Measurements from ENCODE around the gene OR2V1.

The OR2V1 gene

DNA sequence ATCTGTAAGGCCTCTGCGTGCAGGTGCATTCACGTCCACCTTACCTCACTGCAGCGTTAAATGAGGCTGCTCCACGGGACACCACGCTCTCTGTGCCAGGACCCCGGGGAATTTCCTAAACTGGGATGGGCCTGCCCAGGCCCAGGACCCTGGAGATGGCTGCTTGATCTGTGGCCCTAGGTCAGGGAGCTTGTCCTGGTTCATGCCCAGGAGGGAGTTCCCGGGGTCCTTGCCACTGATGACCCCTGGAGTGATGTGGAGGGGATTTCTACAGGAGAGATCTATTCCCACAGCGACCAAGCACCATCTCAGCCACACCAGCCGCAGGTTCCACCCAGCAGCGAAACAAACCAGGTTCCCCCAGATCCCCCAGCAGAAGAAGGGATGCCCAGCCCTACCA is 3.5 kb downstream of the OR2V1 start:
- no peak for DNase-seq (ENCODE audit: low spot score)
- TF ChIP-seq, protein P1, sequence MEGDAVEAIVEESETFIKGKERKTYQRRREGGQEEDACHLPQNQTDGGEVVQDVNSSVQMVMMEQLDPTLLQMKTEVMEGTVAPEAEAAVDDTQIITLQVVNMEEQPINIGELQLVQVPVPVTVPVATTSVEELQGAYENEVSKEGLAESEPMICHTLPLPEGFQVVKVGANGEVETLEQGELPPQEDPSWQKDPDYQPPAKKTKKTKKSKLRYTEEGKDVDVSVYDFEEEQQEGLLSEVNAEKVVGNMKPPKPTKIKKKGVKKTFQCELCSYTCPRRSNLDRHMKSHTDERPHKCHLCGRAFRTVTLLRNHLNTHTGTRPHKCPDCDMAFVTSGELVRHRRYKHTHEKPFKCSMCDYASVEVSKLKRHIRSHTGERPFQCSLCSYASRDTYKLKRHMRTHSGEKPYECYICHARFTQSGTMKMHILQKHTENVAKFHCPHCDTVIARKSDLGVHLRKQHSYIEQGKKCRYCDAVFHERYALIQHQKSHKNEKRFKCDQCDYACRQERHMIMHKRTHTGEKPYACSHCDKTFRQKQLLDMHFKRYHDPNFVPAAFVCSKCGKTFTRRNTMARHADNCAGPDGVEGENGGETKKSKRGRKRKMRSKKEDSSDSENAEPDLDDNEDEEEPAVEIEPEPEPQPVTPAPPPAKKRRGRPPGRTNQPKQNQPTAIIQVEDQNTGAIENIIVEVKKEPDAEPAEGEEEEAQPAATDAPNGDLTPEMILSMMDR (IDR thresholded peaks at IDR 0.05; ENCODE audit: extremely low read depth, insufficient read depth, missing control alignments) = no peak
- in situ Hi-C loops (cut with MboI; ENCODE audit: low pct_unique_long_range_greater_than_20kb, low sequenced_read_pairs, unreplicated experiment) = no loop called here

DNA sequence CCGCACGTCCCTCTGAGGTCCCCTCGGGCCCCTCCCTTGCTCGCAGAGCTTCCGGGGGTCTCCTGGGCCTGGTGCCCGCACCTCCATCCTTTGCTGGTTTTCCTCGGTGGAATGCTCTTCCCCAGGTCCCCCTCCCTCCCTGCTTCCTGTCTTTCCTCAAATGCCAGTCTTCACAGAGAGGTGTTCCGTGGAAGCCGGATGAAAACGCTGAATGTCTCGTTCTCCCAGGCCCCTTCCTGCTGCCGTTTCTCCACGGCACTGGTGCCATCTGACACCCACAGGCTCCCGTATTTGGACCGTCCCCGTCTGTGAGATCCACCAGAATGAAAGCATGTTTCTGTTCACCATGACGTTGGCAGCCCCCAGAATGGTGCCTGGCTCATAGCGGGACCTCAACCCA is 4.1 kb downstream of the OR2V1 start:
- no peak for DNase-seq (ENCODE audit: low spot score)
- TF ChIP-seq, protein P1 (IDR thresholded peaks at IDR 0.05; ENCODE audit: extremely low read depth, insufficient read depth, missing control alignments) = no peak
- in situ Hi-C loops (cut with MboI; ENCODE audit: low pct_unique_long_range_greater_than_20kb, low sequenced_read_pairs, unreplicated experiment) = no loop called here

DNA sequence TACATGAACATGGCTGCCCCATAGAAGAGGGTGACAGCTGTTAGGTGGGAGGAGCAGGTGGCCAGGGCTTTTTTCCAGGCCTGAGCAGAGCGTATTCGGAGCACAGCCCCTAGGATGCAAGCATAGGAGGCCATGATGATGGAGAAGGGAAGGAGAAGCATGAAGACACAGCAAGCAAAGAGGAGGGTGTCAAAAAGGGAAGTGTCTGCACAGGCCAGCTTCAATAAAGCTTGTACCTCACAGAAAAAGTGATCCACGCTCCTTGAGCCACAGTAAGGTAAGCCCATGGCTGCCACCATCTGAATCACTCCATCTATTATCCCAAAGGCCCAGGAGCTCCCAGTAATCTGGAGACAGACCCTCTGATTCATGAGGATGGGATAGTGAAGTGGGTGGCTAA is 6.4 kb downstream of the OR2V1 start:
- no peak for DNase-seq (ENCODE audit: low spot score)
- TF ChIP-seq, protein P1 (IDR thresholded peaks at IDR 0.05; ENCODE audit: extremely low read depth, insufficient read depth, missing control alignments) = no peak

GRCh38 chr5:181121675-181122561 is 9.1 kb downstream of the OR2V1 start:
- TF ChIP-seq, protein P1 (IDR thresholded peaks at IDR 0.05; ENCODE audit: extremely low read depth, insufficient read depth, missing control alignments) = no peak
- in situ Hi-C loops (cut with MboI; ENCODE audit: low pct_unique_long_range_greater_than_20kb, low sequenced_read_pairs, unreplicated experiment) = no loop called here
- no peak for DNase-seq (ENCODE audit: low spot score)

More for the DNA sequence above, 6.4 kb downstream of the OR2V1 start:
- in situ Hi-C loops (cut with MboI; ENCODE audit: low pct_unique_long_range_greater_than_20kb, low sequenced_read_pairs, unreplicated experiment) = no loop called here

DNA sequence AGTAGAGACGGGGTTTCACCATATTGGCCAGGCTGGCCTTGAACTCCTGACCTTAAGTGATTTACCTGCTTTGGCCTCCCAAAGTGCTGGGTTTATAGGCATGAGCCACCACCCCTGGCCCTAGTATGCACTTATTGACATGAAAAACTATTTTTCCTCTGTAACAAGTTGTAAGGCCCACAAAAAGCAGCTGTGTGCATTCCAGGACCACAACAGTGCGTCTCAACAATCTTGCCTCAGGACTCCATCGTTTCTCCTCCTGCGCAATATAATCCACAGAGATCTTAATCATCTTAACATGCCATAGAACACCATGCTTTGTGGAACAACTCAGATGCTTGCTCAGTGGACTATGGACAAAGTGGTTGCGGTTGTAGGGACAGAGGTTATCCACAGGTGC is 10.2 kb downstream of the OR2V1 start:
- in situ Hi-C loops (cut with MboI; ENCODE audit: low pct_unique_long_range_greater_than_20kb, low sequenced_read_pairs, unreplicated experiment) = no loop called here
- TF ChIP-seq, protein P1 (IDR thresholded peaks at IDR 0.05; ENCODE audit: extremely low read depth, insufficient read depth, missing control alignments) = no peak
- no peak for DNase-seq (ENCODE audit: low spot score)

DNA sequence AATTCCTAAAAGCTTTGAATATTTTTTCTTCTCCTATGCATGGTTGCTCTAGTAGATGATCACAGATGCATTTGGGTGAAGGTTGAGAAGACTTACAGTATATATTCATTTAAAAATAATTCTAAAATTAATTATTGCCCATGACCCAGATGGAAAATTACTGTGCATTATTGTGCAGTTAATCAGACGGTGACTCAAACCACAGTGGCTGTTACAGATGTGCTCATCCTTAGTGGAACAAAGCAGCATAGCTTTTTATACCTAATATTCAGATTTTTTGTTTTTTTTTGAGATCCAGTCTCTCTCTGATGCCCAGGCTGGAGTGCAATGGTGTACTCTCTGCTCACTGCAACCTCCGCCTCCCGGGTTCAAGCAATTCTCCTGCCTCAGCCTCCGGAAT is 10.7 kb downstream of the OR2V1 start:
- DNase-seq (ENCODE audit: low spot score) = no peak
- TF ChIP-seq, protein P1 (IDR thresholded peaks at IDR 0.05; ENCODE audit: extremely low read depth, insufficient read depth, missing control alignments) = no peak
- in situ Hi-C loops (cut with MboI; ENCODE audit: low pct_unique_long_range_greater_than_20kb, low sequenced_read_pairs, unreplicated experiment) = no loop called here
